ENCODE data around the gene TSPAN2. TPM values are rescaled to one million over a fixed set of nuclear protein-coding genes. Genes with fewer than 3 reads are reported as not detected.

Gene TSPAN2
- total RNA-seq, 1 donor from 2014 or later = 5.3 TPM

- no peak overlapping the region for H3K27ac ChIP-seq (replicated peaks)
- H3K27me3 ChIP-seq (ENCODE audit: low read depth) = no peaks in the 10 kb centered on the region
- no peak overlapping the region for H3K4me3 ChIP-seq
- no peak for TF ChIP-seq CTCF (IDR thresholded peaks at IDR 0.05; ENCODE audit: borderline replicate concordance)
- H3K36me3 ChIP-seq = no peaks in the 10 kb centered on the region
- intact Hi-C loops (cut with micrococcal nuclease) = no loop called here
- H3K9me3 ChIP-seq (replicated peaks) = peaks cover 8% of the 10 kb centered on the region
- no peak for DNase-seq
- no peaks in the 10 kb centered on the region for H3K4me1 ChIP-seq
These were observed 42.6 kb downstream of the TSPAN2 start for GRCh38 chr1:115046751-115047150.

- no peaks in the 10 kb centered on the region for H3K27me3 ChIP-seq (ENCODE audit: low read depth)
- H3K9me3 ChIP-seq (replicated peaks) = peaks cover 8% of the 10 kb centered on the region
- no peaks in the 10 kb centered on the region for H3K36me3 ChIP-seq
- intact Hi-C loops (cut with micrococcal nuclease) = no loop called here
- peak; percentile 34 for TF ChIP-seq CTCF (IDR thresholded peaks at IDR 0.05; ENCODE audit: borderline replicate concordance)
- H3K27ac ChIP-seq (replicated peaks) = no peak overlapping the region
- no peak overlapping the region for H3K4me3 ChIP-seq
- H3K4me1 ChIP-seq = peaks cover 11% of the 10 kb centered on the region
- no peak for DNase-seq
These were observed 47.6 kb downstream of the TSPAN2 start for GRCh38 chr1:115041654-115042053.

- DNase-seq = no peak
- intact Hi-C loops (cut with micrococcal nuclease) = no loop called here
- Histone ChIP-seq H3K9me3 (replicated peaks) (no peaks in the 10 kb centered on the region), H3K36me3 (no peaks in the 10 kb centered on the region), H3K27ac (replicated peaks) (no peak overlapping the region), H3K4me1 (peaks cover 11% of the 10 kb centered on the region), H3K27me3 (ENCODE audit: low read depth) (no peaks in the 10 kb centered on the region), H3K4me3 (no peak overlapping the region)
- TF ChIP-seq CTCF (IDR thresholded peaks at IDR 0.05; ENCODE audit: borderline replicate concordance) = no peak
These were observed 48.8 kb downstream of the TSPAN2 start for GRCh38 chr1:115040501-115040900.

GRCh38 chr1:115036814-115037507 is 52.3 kb downstream of the TSPAN2 start:
- TF ChIP-seq CTCF (IDR thresholded peaks at IDR 0.05; ENCODE audit: borderline replicate concordance) = no peak
- Histone ChIP-seq H3K4me3 (no peak overlapping the region), H3K4me1 (peaks cover 11% of the 10 kb centered on the region), H3K9me3 (replicated peaks) (no peaks in the 10 kb centered on the region), H3K36me3 (no peaks in the 10 kb centered on the region), H3K27ac (replicated peaks) (no peak overlapping the region), H3K27me3 (ENCODE audit: low read depth) (no peaks in the 10 kb centered on the region)
- intact Hi-C loops (cut with micrococcal nuclease) = no loop called here
- no peak for DNase-seq

GRCh38 chr1:115035652-115036051 is 53.7 kb downstream of the TSPAN2 start:
- Histone ChIP-seq H3K27me3 (ENCODE audit: low read depth) (no peaks in the 10 kb centered on the region), H3K9me3 (replicated peaks) (no peaks in the 10 kb centered on the region), H3K27ac (replicated peaks) (no peak overlapping the region), H3K4me1 (peaks cover 11% of the 10 kb centered on the region), H3K36me3 (no peaks in the 10 kb centered on the region), H3K4me3 (no peak overlapping the region)
- DNase-seq = no peak
- TF ChIP-seq CTCF (IDR thresholded peaks at IDR 0.05; ENCODE audit: borderline replicate concordance) = no peak
- intact Hi-C loops (cut with micrococcal nuclease) = no loop called here

Data from left ventricle myocardium inferior (tissue), 1 donor.